NCI-H446 treated with DMSO at 0.1 percent for 48 hours (cell line): ENCODE measurements around the gene CLHC1.
A peak's percentile ranks its signal among the peaks of the same experiment; 100 is the strongest.
"Not testable (repeated sequence)": the region's sequence is repeated elsewhere in the genome, so short reads cannot be mapped to it uniquely, and the experiment has no call there.

Experiments used
- DNase-seq: peaks from one replicate; lab custom pipeline; 2025; lab: John Stamatoyannopoulos, UW

The CLHC1 gene

DNA sequence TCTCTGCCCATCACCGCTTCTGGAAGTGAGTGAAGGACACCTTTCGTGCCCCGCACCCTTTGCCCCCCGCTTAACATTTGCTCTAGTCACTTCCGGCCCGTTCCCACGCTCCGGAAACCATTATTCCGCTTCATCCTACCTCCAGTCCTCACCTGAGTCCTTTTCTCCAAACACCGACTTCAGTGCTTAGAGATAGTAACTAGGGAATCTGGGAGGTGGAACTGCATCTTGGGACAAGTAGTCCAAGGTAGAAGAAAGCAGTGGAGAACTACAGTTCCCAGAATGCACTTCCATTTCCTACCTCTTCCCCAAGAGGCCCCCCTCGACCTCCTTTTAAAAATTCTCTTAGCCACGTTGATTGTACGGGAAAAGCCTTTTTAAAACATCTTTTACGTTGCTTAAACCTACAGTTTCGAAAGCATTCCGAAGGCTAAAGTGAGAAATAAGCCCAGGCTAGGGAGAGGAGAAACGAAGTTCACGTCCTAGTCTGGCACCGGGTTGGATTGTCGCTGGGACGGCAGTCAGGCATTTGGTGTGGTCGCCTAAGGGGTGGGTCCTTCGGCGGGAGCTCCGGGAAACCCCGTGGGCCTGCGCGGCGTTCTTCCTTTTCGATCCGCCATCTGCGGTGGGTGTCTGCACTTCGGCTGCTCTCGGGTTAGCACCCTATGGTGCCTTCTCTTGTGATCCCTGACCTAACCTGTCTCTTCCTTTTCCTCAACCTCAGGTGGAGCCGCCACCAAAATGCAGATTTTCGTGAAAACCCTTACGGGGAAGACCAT is at the start of gene CLHC1, which contains the start of gene RPS27A:
TSS of gene CLHC1 (minus strand) at position 210 of the 779 bp plus-strand sequence. CDS start 9,882 bp downstream, outside the sequence.
TSS of gene RPS27A (plus strand) at position 605 of the 779 bp plus-strand sequence. CDS start at position 742, 137 bp downstream.
- peak; percentile 95 for DNase-seq

- DNase-seq, result not testable (repeated sequence)
Observed at GRCh38 chr2:55280851-55281546, 48.9 kb upstream of the CLHC1 start.

DNA sequence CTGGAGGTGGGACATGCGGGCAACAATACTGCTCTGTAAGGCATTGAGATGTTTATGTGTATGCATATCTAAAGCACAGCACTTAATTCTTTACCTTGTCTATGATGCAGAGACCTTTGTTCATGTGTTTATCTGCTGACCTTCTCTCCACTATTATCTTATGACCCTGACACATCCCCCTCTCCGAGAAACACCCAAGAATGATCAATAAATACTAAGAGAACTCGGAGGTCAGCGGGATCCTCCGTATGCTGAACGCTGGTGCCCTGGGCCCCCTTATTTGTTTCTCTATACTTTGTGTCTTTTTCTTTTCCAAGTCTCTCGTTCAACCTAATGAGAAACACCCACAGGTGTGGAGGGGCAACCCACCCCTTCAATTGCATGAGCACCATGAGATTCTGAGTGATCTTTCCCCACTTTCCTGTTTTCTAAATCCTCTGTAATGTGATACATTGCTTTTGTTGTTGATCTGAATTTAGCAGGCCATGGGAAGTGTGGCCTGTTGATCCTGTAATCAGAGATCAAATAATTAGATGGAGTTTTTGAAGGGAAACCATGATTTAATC is 47.8 kb upstream of the CLHC1 start:
- DNase-seq, result not testable (repeated sequence)

- DNase-seq, result not testable (repeated sequence)
Observed at GRCh38 chr2:55279214-55279835, 47.2 kb upstream of the CLHC1 start.

DNA sequence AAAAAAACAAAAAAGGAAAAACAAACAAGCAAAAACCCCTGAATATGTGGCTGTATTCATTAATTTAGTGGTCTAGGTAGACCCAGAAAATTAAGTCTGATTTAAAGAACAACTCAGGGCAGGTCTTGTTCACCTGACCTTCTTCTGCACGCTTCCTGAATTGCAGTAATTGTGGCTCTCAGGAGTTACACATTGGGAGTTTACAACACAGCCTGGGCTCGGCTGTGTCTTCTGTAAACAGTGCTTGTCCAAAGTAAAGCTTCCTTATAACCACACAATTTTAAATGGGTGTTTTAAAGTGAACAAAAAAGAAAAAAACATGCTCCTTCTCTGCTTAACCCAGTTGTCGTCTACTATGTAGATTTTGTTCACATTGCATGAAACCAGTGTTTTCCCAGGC is 45.2 kb upstream of the CLHC1 start:
- no peak for DNase-seq

DNA sequence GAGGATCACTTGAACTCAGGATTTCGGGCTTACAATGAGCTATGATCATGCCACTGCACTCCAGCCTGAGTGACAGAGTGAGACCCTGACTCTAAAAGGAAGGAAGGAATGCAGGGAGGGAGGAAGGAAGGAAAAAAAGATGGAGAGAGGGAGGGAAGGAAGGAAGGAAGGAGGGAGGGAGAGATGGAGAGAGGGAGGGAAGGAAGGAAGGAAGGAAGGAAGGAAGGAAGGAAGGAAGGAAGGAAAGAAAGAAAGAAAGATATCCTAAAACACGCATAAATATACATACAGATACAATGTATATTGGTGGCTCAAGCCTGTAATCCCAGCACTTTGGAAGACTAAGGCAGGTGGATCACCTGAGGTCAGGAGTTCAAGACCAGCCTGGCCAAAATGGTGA is 42.3 kb upstream of the CLHC1 start:
- DNase-seq, result not testable (repeated sequence)

GRCh38 chr2:55269645-55269990 is 37.5 kb upstream of the CLHC1 start:
- no peak for DNase-seq

DNA sequence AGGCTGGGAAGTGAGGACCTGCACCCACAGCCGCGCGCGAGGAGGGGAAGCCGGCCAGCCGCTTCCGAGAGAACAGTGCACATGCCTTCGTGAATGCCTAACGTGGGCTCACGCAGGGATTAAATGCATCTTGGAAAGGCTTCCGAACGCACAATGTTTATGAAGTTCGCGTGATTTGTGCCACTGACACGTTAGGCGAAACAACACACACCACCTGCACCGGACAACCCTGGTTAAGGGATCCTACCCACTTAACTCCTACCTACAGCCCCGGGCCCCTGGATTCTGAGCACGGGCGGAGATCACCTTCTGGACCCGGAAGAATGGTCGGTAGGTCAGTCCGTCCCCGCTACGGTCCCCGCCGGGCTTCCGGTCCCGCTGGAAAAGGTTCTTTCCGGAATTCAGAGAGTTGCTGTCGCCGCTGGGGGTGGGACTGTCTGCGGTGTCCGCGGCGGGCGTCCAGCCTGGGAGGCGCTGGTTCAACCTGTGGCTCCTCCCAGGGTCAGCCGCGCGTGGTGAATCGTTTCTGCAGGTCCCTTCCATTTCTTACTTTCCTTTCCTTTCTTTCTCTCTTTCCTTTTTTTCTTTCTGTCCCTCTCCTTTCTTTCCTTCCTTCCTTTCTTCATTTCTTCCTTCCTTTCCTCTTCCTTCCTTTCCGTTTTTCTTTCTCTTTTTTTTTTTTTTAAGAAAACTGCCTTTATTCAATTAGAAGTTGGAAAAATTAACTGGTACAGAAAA is 37.0 kb upstream of the CLHC1 start, which contains the start of gene MTIF2:
TSS of gene MTIF2 (minus strand) at position 325 of the 738 bp plus-strand sequence. CDS start 5,373 bp downstream, outside the sequence.
- DNase-seq, result peak; percentile 83

DNA sequence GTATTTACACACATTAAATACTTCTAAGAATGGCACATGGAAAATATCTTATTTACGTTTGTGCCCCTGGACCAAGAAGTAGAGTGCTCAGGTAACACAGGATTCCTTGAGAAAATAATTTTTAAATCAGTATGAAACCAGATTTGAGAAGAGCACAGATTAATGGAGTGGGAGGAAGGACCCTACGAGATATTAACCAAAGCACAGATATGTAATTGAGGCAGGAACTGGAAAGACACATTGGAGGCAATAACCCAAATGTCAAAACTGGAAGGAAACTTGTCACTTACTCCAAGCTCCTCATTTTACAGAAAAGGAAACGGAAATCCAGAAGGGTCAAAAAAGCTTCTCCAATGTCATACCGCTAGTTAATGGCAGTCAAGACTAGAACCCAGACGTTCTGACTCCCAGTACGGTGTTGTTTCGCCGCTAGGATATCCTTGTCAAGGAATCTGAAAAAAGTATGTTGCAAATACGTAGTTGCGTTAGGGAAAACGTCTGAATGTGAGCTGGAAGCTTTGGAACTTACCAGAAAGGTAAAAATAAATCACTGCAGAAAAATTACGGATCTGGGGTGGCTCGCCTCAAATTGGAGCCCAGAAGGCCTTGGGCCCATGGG is 36.3 kb upstream of the CLHC1 start:
- no peak for DNase-seq

DNA sequence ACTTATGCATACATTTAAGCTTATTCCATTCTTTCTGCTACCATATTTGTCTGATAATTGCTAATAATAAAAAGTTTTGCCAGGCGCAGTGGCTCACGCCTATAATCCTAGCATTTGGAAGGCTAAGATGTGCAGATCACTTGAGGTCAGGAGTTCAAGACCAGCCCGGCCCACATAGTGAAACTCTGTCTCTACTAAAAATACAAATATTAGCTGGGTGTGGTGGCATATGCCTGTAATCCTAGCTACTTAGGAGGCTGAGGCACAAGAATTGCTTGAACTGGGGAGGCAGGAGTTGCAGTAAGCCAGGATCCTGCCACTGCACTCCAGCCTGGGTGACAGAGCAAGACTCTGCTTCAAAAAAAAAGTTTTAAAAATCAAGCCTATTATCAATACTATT is 27.5 kb upstream of the CLHC1 start:
- not testable (repeated sequence) for DNase-seq

DNA sequence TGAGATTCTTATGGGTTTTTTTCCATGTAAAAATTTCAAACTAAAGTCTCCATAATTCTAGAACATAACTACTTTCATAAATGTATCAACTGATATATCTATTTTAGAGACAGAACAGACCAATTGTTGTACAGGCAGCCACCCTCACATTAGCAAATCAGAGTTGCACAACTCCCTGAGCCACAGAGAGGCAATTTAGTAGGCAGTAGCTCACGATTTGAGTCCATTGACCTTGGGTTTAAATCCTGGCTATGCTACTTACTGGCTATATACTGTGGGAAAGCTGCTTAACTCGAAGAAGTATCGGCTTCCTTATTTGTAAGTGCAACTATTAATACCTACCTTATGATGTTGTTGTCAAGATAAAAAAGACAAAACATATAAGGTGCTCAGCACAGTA is 20.7 kb upstream of the CLHC1 start:
- DNase-seq, result no peak

- DNase-seq, result no peak
Observed at GRCh38 chr2:55247025-55247424, 14.9 kb upstream of the CLHC1 start.

GRCh38 chr2:55245411-55245810 is 13.3 kb upstream of the CLHC1 start:
- DNase-seq, result no peak

DNA sequence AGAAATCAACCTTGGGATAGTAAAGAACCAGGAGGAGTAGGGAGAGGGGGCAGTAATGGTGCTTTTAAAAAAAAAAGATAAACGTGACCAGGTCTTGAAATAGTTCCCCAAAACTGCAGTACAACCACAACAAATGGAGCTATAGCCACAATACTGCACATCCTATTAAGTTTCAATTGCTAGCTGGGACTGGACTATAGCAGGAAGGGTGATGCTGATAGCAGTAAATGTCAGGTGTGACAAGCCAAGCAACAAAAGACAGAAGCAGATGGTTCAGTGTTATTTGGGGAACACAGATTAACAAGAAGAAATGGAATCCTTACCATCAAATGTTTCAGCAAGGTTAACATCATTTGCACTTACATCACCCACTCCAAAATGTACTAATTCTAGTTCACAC is 10.5 kb upstream of the CLHC1 start:
- DNase-seq, result no peak

DNA sequence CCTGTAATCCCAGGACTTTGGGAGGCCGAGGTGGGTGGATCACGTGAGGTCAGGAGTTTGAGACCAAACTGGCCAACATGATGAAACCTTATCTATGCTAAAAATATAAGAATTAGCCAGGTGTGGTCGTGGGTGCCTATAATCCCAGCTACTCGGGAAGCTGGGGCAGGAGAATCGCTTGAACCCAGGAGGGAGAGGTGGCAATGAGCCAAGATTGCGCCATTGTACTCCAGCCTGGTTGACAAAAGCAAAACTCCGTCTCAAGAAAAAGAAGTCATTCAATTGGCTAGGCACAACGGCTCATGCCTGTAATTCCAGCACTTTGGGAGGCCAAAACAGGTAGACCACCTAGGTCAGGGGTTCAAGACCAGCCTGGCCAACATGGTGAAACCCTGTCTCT is 9.5 kb upstream of the CLHC1 start:
- DNase-seq, result not testable (repeated sequence)

DNA sequence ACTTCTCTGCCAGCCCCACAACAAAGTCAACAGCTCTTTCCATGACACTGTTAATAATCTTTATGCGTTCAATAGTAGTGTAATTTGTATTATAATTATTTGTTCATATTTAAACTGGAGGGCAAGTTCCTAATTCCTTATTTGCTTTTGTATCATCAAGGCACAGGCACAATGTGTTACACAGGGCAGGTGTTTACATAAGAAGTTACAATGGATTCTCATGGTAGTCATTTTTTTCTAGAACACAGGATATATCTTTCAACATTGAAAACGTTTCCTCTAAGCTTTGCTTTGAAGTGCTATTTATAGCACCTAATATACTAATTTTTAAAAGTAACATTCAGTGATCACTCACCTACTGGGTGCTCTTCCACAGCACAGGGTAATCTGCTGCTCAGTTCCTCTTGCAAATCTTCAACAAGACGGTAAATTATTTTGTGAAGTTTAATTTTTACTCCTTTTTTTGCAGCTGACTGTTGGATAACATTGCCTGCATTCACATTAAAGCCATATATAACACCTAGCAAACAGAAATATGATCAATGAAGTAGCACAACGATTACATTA is 7.6 kb upstream of the CLHC1 start:
- no peak for DNase-seq

DNA sequence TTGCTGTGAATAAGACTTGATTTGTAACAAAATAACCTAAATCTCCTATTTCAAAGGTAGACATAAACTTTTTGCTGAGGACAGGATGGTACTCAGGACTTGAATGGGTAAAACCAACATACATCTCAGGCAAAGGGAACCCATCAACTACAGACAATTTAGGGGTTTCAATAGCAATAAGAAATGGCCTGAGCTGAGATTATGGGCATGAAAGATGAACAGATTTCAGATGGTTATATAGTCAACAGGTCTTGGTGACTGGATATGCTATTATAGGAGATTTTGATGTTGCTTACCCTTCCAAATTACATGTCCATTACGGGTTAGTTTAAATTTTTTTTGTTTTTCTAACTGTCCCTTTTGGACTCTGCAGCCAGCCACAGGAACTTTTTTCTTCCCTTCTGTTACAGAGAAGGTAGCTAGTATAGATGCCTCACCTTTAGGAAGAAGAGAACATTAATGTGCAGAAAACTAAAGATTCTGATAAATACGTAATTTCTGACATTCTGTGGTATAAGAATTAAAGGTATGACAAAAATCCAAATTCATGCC is 5.0 kb upstream of the CLHC1 start:
- DNase-seq, result no peak

DNA sequence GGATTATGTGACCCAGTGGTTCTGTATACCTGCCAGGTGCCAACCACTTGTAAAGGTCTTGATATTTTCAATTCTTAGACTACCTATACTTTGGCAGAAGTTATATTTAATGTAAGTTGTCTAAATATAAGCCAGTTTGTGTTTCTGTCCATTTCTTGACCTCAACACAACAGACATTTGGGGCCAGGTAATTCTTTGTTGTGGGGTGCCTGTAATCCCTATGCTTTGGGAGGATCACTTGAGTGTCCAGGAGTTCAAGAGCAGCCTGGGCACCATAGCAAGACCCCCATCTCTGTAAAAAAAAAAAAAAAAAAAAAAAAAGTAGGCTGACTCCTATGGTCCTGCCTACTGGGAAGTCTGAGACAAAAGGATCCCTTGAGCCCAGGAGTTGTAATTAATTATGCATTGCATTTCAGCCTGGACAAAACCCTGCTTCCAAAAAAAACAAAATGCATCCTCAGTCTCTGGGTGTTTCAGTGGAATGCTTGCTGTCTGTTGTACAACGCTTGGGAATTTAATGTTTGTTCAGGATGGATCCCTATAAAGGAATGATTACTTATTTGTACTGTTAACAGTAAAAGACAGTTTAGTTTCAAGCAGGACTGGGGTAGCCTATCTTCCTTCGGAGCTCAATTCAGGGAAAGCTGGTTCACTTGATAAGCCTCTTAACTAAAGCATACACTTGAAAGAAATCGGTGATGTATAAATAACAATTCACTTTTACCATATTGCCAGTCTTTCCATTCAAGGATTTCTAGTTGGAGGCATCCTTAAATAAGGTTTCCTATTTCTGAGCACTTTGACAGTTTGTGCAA is 3.8 kb upstream of the CLHC1 start:
- DNase-seq, result no peak

- no peak for DNase-seq
Observed at GRCh38 chr2:55233658-55233940, 1.5 kb upstream of the CLHC1 start.
